BE2C (cell line): Measurements from ENCODE around the gene EVI5.

Experiments
- DNase-seq: peaks from one replicate; pipeline ENCODE4 v3.0.0-alpha.2; 2020
- H3K27me3 ChIP-seq: fragments of 250-450 bp; sonication (Bioruptor Pico); 2 replicates; pipeline ENCODE4 v1.5.1; 2020; ENCODE audit warnings: mild to moderate bottlenecking
- H3K36me3 ChIP-seq: fragments of 250-450 bp; sonication (Bioruptor Pico); 2 replicates; pipeline ENCODE4 v1.5.1; 2020; ENCODE audit warnings: mild to moderate bottlenecking
- H3K4me1 ChIP-seq: fragments of 250-450 bp; sonication (Bioruptor Pico); 2 replicates; pipeline ENCODE4 v1.5.1; 2020
- H3K4me3 ChIP-seq: 2 replicates; pipeline ENCODE4 v1.5.1; 2011; ENCODE audit warnings: low read depth, low read length
- H3K9me3 ChIP-seq: fragments of 250-450 bp; sonication (Bioruptor Pico); 2 replicates; pipeline ENCODE4 v1.5.1; 2020
- CTCF ChIP-seq: IDR thresholded peaks from 2 replicates; pipeline ENCODE4 v1.5.1; 2012; ENCODE audit warnings: mild to moderate bottlenecking, low read depth, low read length

The EVI5 gene

GRCh38 chr1:92516574-92516973 lies 268.3 kb downstream of the EVI5 start:
- no peak for DNase-seq
- TF ChIP-seq CTCF, result no peak
- no peaks in the 10 kb centered on the region for H3K9me3 ChIP-seq
- no peaks in the 10 kb centered on the region for H3K4me1 ChIP-seq
- no peaks in the 10 kb centered on the region for H3K27me3 ChIP-seq
- H3K36me3 ChIP-seq, result no peaks in the 10 kb centered on the region
- H3K4me3 ChIP-seq, result no peak overlapping the region

GRCh38 chr1:92515796-92516201 lies 269.1 kb downstream of the EVI5 start:
- Histone ChIP-seq H3K36me3 (no peaks in the 10 kb centered on the region), H3K27me3 (no peaks in the 10 kb centered on the region), H3K4me3 (no peak overlapping the region), H3K4me1 (no peaks in the 10 kb centered on the region), H3K9me3 (no peaks in the 10 kb centered on the region)
- no peak for DNase-seq
- no peak for TF ChIP-seq CTCF

GRCh38 chr1:92511541-92511940 lies 273.4 kb downstream of the EVI5 start:
- H3K9me3 ChIP-seq, result no peaks in the 10 kb centered on the region
- DNase-seq, result no peak
- TF ChIP-seq CTCF, result no peak
- H3K4me1 ChIP-seq, result no peaks in the 10 kb centered on the region
- no peaks in the 10 kb centered on the region for H3K36me3 ChIP-seq
- no peak overlapping the region for H3K4me3 ChIP-seq
- H3K27me3 ChIP-seq, result no peaks in the 10 kb centered on the region

- Histone ChIP-seq H3K36me3 (no peaks in the 10 kb centered on the region), H3K27me3 (no peaks in the 10 kb centered on the region), H3K4me3 (no peak overlapping the region), H3K9me3 (no peaks in the 10 kb centered on the region), H3K4me1 (no peaks in the 10 kb centered on the region)
- no peak for TF ChIP-seq CTCF
- no peak for DNase-seq
These were observed 275.3 kb downstream of the EVI5 start for GRCh38 chr1:92509619-92510018.

GRCh38 chr1:92505015-92505692 lies 279.8 kb downstream of the EVI5 start:
- Histone ChIP-seq H3K27me3 (no peaks in the 10 kb centered on the region), H3K4me1 (no peaks in the 10 kb centered on the region), H3K36me3 (no peaks in the 10 kb centered on the region), H3K4me3 (no peak overlapping the region), H3K9me3 (no peaks in the 10 kb centered on the region)
- no peak for TF ChIP-seq CTCF
- DNase-seq, result no peak

- H3K4me1 ChIP-seq, result no peaks in the 10 kb centered on the region
- no peak for TF ChIP-seq CTCF
- H3K27me3 ChIP-seq, result no peaks in the 10 kb centered on the region
- DNase-seq, result no peak
- no peak overlapping the region for H3K4me3 ChIP-seq
- H3K9me3 ChIP-seq, result no peaks in the 10 kb centered on the region
- H3K36me3 ChIP-seq, result no peaks in the 10 kb centered on the region
These were observed 280.5 kb downstream of the EVI5 start for GRCh38 chr1:92504291-92505014.
